H9 (cell line): ENCODE data around the gene CELSR2. TPM values are rescaled to one million over a fixed set of nuclear protein-coding genes. Genes with fewer than 3 reads are reported as not detected.

Experiments
- DNase-seq: peaks from one replicate; pipeline ENCODE4 v3.0.0-alpha.2; 2017
- H2AFZ ChIP-seq: one replicate; pipeline ENCODE4 v1.6.1; 2013; ENCODE audit warnings: mild to moderate bottlenecking, low read length, control low read depth, moderate library complexity
- H2AK5ac ChIP-seq: 2 replicates; pipeline ENCODE4 v1.6.1; 2013; ENCODE audit warnings: low read length, control low read depth, mixed read lengths; ENCODE audit not compliant: insufficient read length
- H2BK120ac ChIP-seq: one replicate; pipeline ENCODE4 v1.6.1; 2013; ENCODE audit warnings: low read depth, mild to moderate bottlenecking, low read length, control low read depth, inconsistent platforms; ENCODE audit not compliant: poor library complexity, severe bottlenecking
- H2BK12ac ChIP-seq: 2 replicates; pipeline ENCODE4 v1.6.1; 2013; ENCODE audit warnings: low read length, control low read depth, mixed read lengths, low read depth; ENCODE audit not compliant: insufficient read length
- H2BK15ac ChIP-seq: 2 replicates; pipeline ENCODE4 v1.6.1; 2013; ENCODE audit warnings: low read depth, low read length, control low read depth
- H2BK20ac ChIP-seq: one replicate; pipeline ENCODE4 v1.6.1; 2013; ENCODE audit warnings: low read depth, mild to moderate bottlenecking, low read length, control low read depth, inconsistent platforms; ENCODE audit not compliant: poor library complexity, severe bottlenecking
- H2BK5ac ChIP-seq: 2 replicates; pipeline ENCODE4 v1.6.1; 2013; ENCODE audit warnings: low read length, control low read depth, mixed read lengths; ENCODE audit not compliant: insufficient read length
- H3K14ac ChIP-seq: 2 replicates; pipeline ENCODE4 v1.6.1; 2013; ENCODE audit warnings: low read length, control low read depth; ENCODE audit not compliant: insufficient read depth
- H3K18ac ChIP-seq: 2 replicates; pipeline ENCODE4 v1.6.1; 2013; ENCODE audit warnings: low read depth, mild to moderate bottlenecking, mixed read lengths, low read length, control low read depth; ENCODE audit not compliant: insufficient read length
- H3K23ac ChIP-seq: 2 replicates; pipeline ENCODE4 v1.6.1; 2013; ENCODE audit warnings: low read length, control low read depth, mixed read lengths, low read depth; ENCODE audit not compliant: insufficient read length
- H3K23me2 ChIP-seq: 2 replicates; pipeline ENCODE4 v1.6.1; 2013; ENCODE audit warnings: low read depth, mild to moderate bottlenecking, mixed read lengths, low read length, control low read depth; ENCODE audit not compliant: insufficient read length, poor library complexity, severe bottlenecking
- H3K27ac ChIP-seq: 2 replicates; pipeline ENCODE4 v1.5.1; 2013; ENCODE audit warnings: low read length, control low read depth, mixed read lengths, low read depth; ENCODE audit not compliant: insufficient read length
- H3K27me3 ChIP-seq: 2 replicates; pipeline ENCODE4 v1.6.1; 2013; ENCODE audit warnings: low read length, control low read depth, inconsistent platforms; ENCODE audit not compliant: insufficient read depth
- H3K4ac ChIP-seq: 2 replicates; pipeline ENCODE4 v1.6.1; 2013; ENCODE audit warnings: low read depth, mild to moderate bottlenecking, control low read depth, inconsistent platforms, low read length, moderate library complexity
- H3K4me1 ChIP-seq: 2 replicates; pipeline ENCODE4 v1.6.1; 2013; ENCODE audit warnings: low read length, control low read depth, inconsistent platforms; ENCODE audit not compliant: insufficient read depth
- H3K4me2 ChIP-seq: 2 replicates; pipeline ENCODE4 v1.6.1; 2013; ENCODE audit warnings: low read length, control low read depth, mixed read lengths; ENCODE audit not compliant: insufficient read length, insufficient read depth
- H3K56ac ChIP-seq: 2 replicates; pipeline ENCODE4 v1.6.1; 2013; ENCODE audit warnings: low read depth, mild to moderate bottlenecking, mixed read lengths, low read length, control low read depth; ENCODE audit not compliant: insufficient read length
- H3K79me1 ChIP-seq: 2 replicates; pipeline ENCODE4 v1.6.1; 2013; ENCODE audit warnings: low read depth, mild to moderate bottlenecking, moderate library complexity, low read length, control low read depth, inconsistent platforms; ENCODE audit not compliant: insufficient read depth, poor library complexity, severe bottlenecking
- H3K79me2 ChIP-seq: 2 replicates; pipeline ENCODE4 v1.6.1; 2013; ENCODE audit warnings: low read length, control low read depth, inconsistent platforms; ENCODE audit not compliant: insufficient read depth
- H3K9ac ChIP-seq: 2 replicates; pipeline ENCODE4 v1.6.1; 2013; ENCODE audit warnings: low read length, control low read depth, mixed read lengths; ENCODE audit not compliant: insufficient read length; ENCODE audit errors: extremely low read depth
- H3K9me3 ChIP-seq: one replicate; pipeline ENCODE4 v1.6.1; 2013; ENCODE audit warnings: low read depth, low read length, inconsistent platforms; ENCODE audit not compliant: control insufficient read depth
- H3T11ph ChIP-seq: one replicate; pipeline ENCODE4 v1.6.1; 2013; ENCODE audit warnings: mild to moderate bottlenecking, low read length, control low read depth, inconsistent platforms
- H4K20me1 ChIP-seq: one replicate; pipeline ENCODE4 v1.6.1; 2013; ENCODE audit not compliant: control insufficient read depth, insufficient read length, insufficient read depth
- H4K5ac ChIP-seq: 2 replicates; pipeline ENCODE4 v1.6.1; 2013; ENCODE audit warnings: low read depth, mild to moderate bottlenecking, mixed read lengths, low read length, control low read depth; ENCODE audit not compliant: insufficient read length
- H4K8ac ChIP-seq: replicated peaks from 2 replicates; pipeline ENCODE4 v1.6.1; 2013; ENCODE audit warnings: low read length, control low read depth, mixed read lengths, low read depth; ENCODE audit not compliant: insufficient read length
- H4K91ac ChIP-seq: 2 replicates; pipeline ENCODE4 v1.6.1; 2013; ENCODE audit warnings: low read depth, mild to moderate bottlenecking, moderate library complexity, mixed read lengths, low read length, control low read depth; ENCODE audit not compliant: insufficient read length
- H3K27ac Mint-ChIP-seq, 3 experiments: 2 replicates in 2 of 3; 3 replicates in 1 of 3; pipeline ENCODE4 v1.8.0; 2020 to 2021; ENCODE audit warnings: mixed read lengths in 3 of 3, mild to moderate bottlenecking in 1 of 3, moderate library complexity in 1 of 3
- H3K27me3 Mint-ChIP-seq: 2 replicates; pipeline ENCODE4 v1.8.0; 2021; ENCODE audit warnings: low read depth, mild to moderate bottlenecking, moderate library complexity, mixed read lengths
- H3K36me3 Mint-ChIP-seq, 3 experiments: 2 replicates in 2 of 3; 3 replicates in 1 of 3; pipeline ENCODE4 v1.8.0; 2020 to 2021; ENCODE audit warnings: low read depth in 3 of 3, mixed read lengths in 3 of 3; ENCODE audit not compliant: insufficient read depth in 1 of 3
- H3K4me1 Mint-ChIP-seq, 2 experiments: 2 replicates each; pipeline ENCODE4 v1.8.0; 2020; ENCODE audit warnings: mixed read lengths in 2 of 2
- H3K4me3 Mint-ChIP-seq, 2 experiments: 2 replicates in 1 of 2; 3 replicates in 1 of 2; pipeline ENCODE4 v1.8.0; 2020 to 2021; ENCODE audit warnings: mild to moderate bottlenecking in 2 of 2, mixed read lengths in 2 of 2, moderate library complexity in 1 of 2
- H3K9me3 Mint-ChIP-seq, 2 experiments: 2 replicates in 1 of 2; 3 replicates in 1 of 2; pipeline ENCODE4 v1.8.0; 2020; ENCODE audit warnings: mild to moderate bottlenecking in 2 of 2, mixed read lengths in 2 of 2, moderate library complexity in 1 of 2
- CTCF ChIP-seq: fragments of 200-600 bp; sonication (generic); conservative IDR thresholded peaks from 3 replicates; pipeline ENCODE4 v1.8.0; 2021; ENCODE audit warnings: antibody characterized with exemption, mild to moderate bottlenecking
- WGBS: extraction: QIAGEN DNeasy Blood & Tissue Kit; methylation state at CpG from one replicate; pipeline ENCODE4 v1.1.7; 2013; ENCODE audit warnings: missing lambda C conversion rate, low lambda C conversion rate, mixed read lengths; ENCODE audit not compliant: insufficient read length; ENCODE audit errors: extremely low coverage; 5-methylcytosine and 5-hydroxymethylcytosine counted together
- total RNA-seq: library from RNA; stranded (reverse); gene quantifications from 2 replicates; pipeline ENCODE4 v1.2.1, GENCODE V29; 2021

The CELSR2 gene
- total RNA-seq, 1 experiment from 2014 or later: 29.2 TPM

- WGBS: no CpG with 5 or more reads among the region's 13 CpGs
- H2BK120ac ChIP-seq: no peak overlapping the region
- H3K79me1 ChIP-seq: peaks cover 2% of the 10 kb centered on the region
- H2BK12ac ChIP-seq: no peak overlapping the region
- no peaks in the 10 kb centered on the region for H3K9me3 ChIP-seq
- no peak overlapping the region for H2BK5ac ChIP-seq
- no peak overlapping the region for H3K9ac ChIP-seq
- H3K4ac ChIP-seq: no peak overlapping the region
- Mint-ChIP-seq H3K36me3 (peaks cover 28 to 55% (median 52%) of the 10 kb centered on the region in 3 experiments), H3K4me1 (peaks cover 52 to 60% of the 10 kb centered on the region in 2 experiments), H3K27ac (peak overlapping the region; percentile 89 to 98 (median 94)), H3K27me3 (no peaks in the 10 kb centered on the region), H3K9me3 (no peaks in the 10 kb centered on the region), H3K4me3 (peak overlapping the region; percentile 41 to 73)
- no peaks in the 10 kb centered on the region for H3K27me3 ChIP-seq
- no peak overlapping the region for H3K18ac ChIP-seq
- no peak overlapping the region for H3K14ac ChIP-seq
- no peaks in the 10 kb centered on the region for H3K23me2 ChIP-seq
- DNase-seq: peak; percentile 97
- no peak overlapping the region for H3K23ac ChIP-seq
- TF ChIP-seq CTCF: no peak
- no peak overlapping the region for H3T11ph ChIP-seq
- H2BK20ac ChIP-seq: no peak overlapping the region
- no peak overlapping the region for H4K8ac ChIP-seq
- H3K4me1 ChIP-seq: peaks cover 19% of the 10 kb centered on the region
- H4K5ac ChIP-seq: no peak overlapping the region
- peak overlapping the region; percentile 21 for H3K27ac ChIP-seq
- H4K20me1 ChIP-seq: no peaks in the 10 kb centered on the region
- no peak overlapping the region for H4K91ac ChIP-seq
- no peak overlapping the region for H3K56ac ChIP-seq
- no peak overlapping the region for H2AK5ac ChIP-seq
- H2BK15ac ChIP-seq: no peak overlapping the region
- no peaks in the 10 kb centered on the region for H3K79me2 ChIP-seq
- no peak overlapping the region for H2AFZ ChIP-seq
- H3K4me2 ChIP-seq: peak overlapping the region; percentile 44
These were observed 19.7 kb upstream of the CELSR2 start for GRCh38 chr1:109229531-109230127.
